ENCODE data around the gene MCM5.

DNA sequence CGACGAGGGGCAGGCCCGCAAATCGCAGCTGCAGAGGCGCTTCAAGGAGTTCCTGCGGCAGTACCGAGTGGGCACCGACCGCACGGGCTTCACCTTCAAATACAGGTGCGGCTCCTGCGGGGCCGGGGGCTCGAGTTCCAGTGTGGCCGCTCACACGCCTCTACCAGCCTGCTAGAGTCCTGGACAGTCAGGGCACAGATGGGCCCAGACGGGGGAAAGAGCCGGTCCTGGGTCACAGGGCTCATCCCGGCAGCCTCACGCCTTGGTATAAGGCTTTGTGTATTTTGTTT lies 506 bp downstream of the MCM5 start:
- TF ChIP-seq CREB1 (IDR thresholded peaks at IDR 0.05; ENCODE audit: low read depth) (no peak), TCF12 (IDR thresholded peaks at IDR 0.05; ENCODE audit: low read depth) (no peak), CEBPB (IDR thresholded peaks at IDR 0.05) (no peak), ZBTB7A (IDR thresholded peaks at IDR 0.05; ENCODE audit: low read depth) (no peak), REST (IDR thresholded peaks at IDR 0.05; ENCODE audit: low read depth) (no peak), YY1 (IDR thresholded peaks at IDR 0.05; ENCODE audit: low read depth) (no peak), RAD21 (IDR thresholded peaks at IDR 0.05; ENCODE audit: low read depth) (no peak), FOXM1 (IDR thresholded peaks at IDR 0.05; ENCODE audit: borderline replicate concordance, low read depth) (no peak), TAF1 (IDR thresholded peaks at IDR 0.05; ENCODE audit: low read depth) (no peak), EP300 (IDR thresholded peaks at IDR 0.05; ENCODE audit: borderline replicate concordance) (no peak)
- TF ChIP-seq, protein P1, sequence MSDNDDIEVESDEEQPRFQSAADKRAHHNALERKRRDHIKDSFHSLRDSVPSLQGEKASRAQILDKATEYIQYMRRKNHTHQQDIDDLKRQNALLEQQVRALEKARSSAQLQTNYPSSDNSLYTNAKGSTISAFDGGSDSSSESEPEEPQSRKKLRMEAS (IDR thresholded peaks at IDR 0.05) = no peak

Data from Ishikawa (cell line).